GM18499 (cell line): ENCODE results near the gene IGHMBP2.

Experiments
- ATAC-seq: cut with Tn5 transposase; IDR thresholded peaks from one replicate; pipeline ENCODE4 v1.9.1; 2021; ENCODE audit warnings: moderate number of reproducible peaks; ENCODE audit not compliant: insufficient read depth, unreplicated experiment

IGHMBP2 gene

GRCh38 chr11:68889948-68890446, 13.7 kb upstream of the IGHMBP2 start:
- no peak for ATAC-seq

GRCh38 chr11:68890490-68891231, 13.0 kb upstream of the IGHMBP2 start:
- ATAC-seq, result no peak

- ATAC-seq, result no peak
These were observed 12.2 kb upstream of the IGHMBP2 start for GRCh38 chr11:68891351-68891948.

GRCh38 chr11:68892576-68892975, 11.1 kb upstream of the IGHMBP2 start:
- ATAC-seq, result no peak

- ATAC-seq, result no peak
These were observed 10.4 kb upstream of the IGHMBP2 start for GRCh38 chr11:68893282-68893681.

GRCh38 chr11:68896171-68896959, 7.3 kb upstream of the IGHMBP2 start:
- no peak for ATAC-seq

GRCh38 chr11:68897441-68897840, 6.2 kb upstream of the IGHMBP2 start:
- no peak for ATAC-seq

GRCh38 chr11:68900835-68901381, 2.8 kb upstream of the IGHMBP2 start:
- ATAC-seq, result no peak

GRCh38 chr11:68904248-68904847, 657 bp downstream of the IGHMBP2 start:
- ATAC-seq, result no peak

- no peak for ATAC-seq
These were observed 2.0 kb downstream of the IGHMBP2 start for GRCh38 chr11:68905421-68906360.

GRCh38 chr11:68908273-68908672, 4.6 kb downstream of the IGHMBP2 start:
- no peak for ATAC-seq

GRCh38 chr11:68910965-68911364, 7.3 kb downstream of the IGHMBP2 start:
- ATAC-seq, result no peak

- ATAC-seq, result no peak
These were observed 8.0 kb downstream of the IGHMBP2 start for GRCh38 chr11:68911731-68912130.

GRCh38 chr11:68912254-68912653, 8.6 kb downstream of the IGHMBP2 start:
- ATAC-seq, result no peak

GRCh38 chr11:68913188-68913587, 9.5 kb downstream of the IGHMBP2 start:
- no peak for ATAC-seq

- no peak for ATAC-seq
These were observed 11.1 kb downstream of the IGHMBP2 start for GRCh38 chr11:68914761-68915160.

GRCh38 chr11:68916439-68916838, 12.7 kb downstream of the IGHMBP2 start:
- no peak for ATAC-seq

- no peak for ATAC-seq
These were observed 19.9 kb downstream of the IGHMBP2 start for GRCh38 chr11:68923614-68924013.
